HCT116 (cell line): Measurements from ENCODE around the gene SLIT1. TPM values are rescaled to one million over a fixed set of nuclear protein-coding genes. Genes with fewer than 3 reads are reported as not detected.

Experiments used
- ATAC-seq: fragments of 200-7000 bp; cut with Tn5 transposase; 2 replicates; pipeline ENCODE4 v1.9.1; 2020; ENCODE audit warnings: mild to moderate bottlenecking, moderate library complexity
- BruUV-seq: library from RNA; stranded (reverse); fragments of 400-500 nt; replicated peaks from 2 replicates; lab custom pipeline; 2021; lab: Mats Ljungman, UMichigan
- CTCF ChIA-PET: fragments of 300-600 bp; sonication (Branson Sonifier 250); formaldehyde crosslinking; loops from one replicate; lab custom pipeline; 2021; ENCODE audit warnings: antibody characterized with exemption; lab: Charles Lee
- POLR2A ChIA-PET: fragments of 300-600, 350-600 bp; sonication (Branson Sonifier 250); formaldehyde crosslinking; loops from one replicate; lab custom pipeline; 2021; ENCODE audit warnings: antibody characterized with exemption; lab: Charles Lee
- RAD21 ChIA-PET, 2 experiments: fragments of 300-600 bp; sonication (Branson Sonifier 250); formaldehyde crosslinking; loops; one replicate each; lab custom pipeline; 2023; ENCODE audit warnings: low total read pairs in 2 of 2; ENCODE audit not compliant: uncharacterized antibody in 2 of 2, unreplicated experiment in 2 of 2, low non-redundant PET in 1 of 2; lab: Charles Lee
- DNase-seq: peaks from one replicate; pipeline ENCODE4 v3.0.0-alpha.2; 2010; ENCODE audit warnings: low read depth, low spot score
- H2AFZ ChIP-seq: fragments of 200-600 bp; shearing (Covaris generic), sonication (generic); 2 replicates; pipeline ENCODE4 v1.6.1; 2017; ENCODE audit warnings: low read depth, mixed run types, mixed read lengths, antibody characterized with exemption, low read length; ENCODE audit not compliant: poor library complexity, severe bottlenecking
- H3K27ac ChIP-seq: 2 replicates; pipeline ENCODE4 v1.5.1; 2012; ENCODE audit warnings: low read depth, low read length
- H3K27me3 ChIP-seq: fragments of 200-600 bp; sonication (generic); 2 replicates; pipeline ENCODE4 v1.6.1; 2016; ENCODE audit warnings: mixed run types, low read length, mixed read lengths; ENCODE audit not compliant: insufficient read depth
- H3K36me3 ChIP-seq, 2 experiments: fragments of 200-500 bp in 1 of 2; fragments of 200-600 bp in 1 of 2; sonication (Bioruptor generic) in 1 of 2; sonication (generic) in 1 of 2; 2 replicates each; pipeline versions ENCODE4 v1.5.1 to v1.6.1; 2014 to 2016; ENCODE audit warnings: low read length in 2 of 2, inconsistent platforms in 1 of 2, mixed read lengths in 1 of 2, mixed run types in 1 of 2; ENCODE audit not compliant: insufficient read depth in 2 of 2, control insufficient read depth in 1 of 2
- H3K4me1 ChIP-seq, 2 experiments: fragments of 200-600 bp in 1 of 2; sonication (generic) in 1 of 2; 2 replicates each; pipeline versions ENCODE4 v1.5.1 to v1.6.1; 2012 to 2017; ENCODE audit warnings: low read length in 2 of 2, inconsistent platforms in 1 of 2, mild to moderate bottlenecking in 1 of 2, mixed read lengths in 1 of 2, mixed run types in 1 of 2, moderate library complexity in 1 of 2; ENCODE audit not compliant: insufficient read depth in 2 of 2, control insufficient read depth in 1 of 2
- H3K4me2 ChIP-seq: fragments of 200-600 bp; sonication (generic); 2 replicates; pipeline ENCODE4 v1.6.1; 2017; ENCODE audit warnings: mixed run types, low read length, mixed read lengths
- H3K4me3 ChIP-seq, 2 experiments: fragments of 200-600 bp in 1 of 2; sonication (generic) in 1 of 2; replicated peaks in 1 of 2; 2 replicates each; pipeline ENCODE4 v1.5.1; 2011 to 2016; ENCODE audit warnings: low read length in 2 of 2, control low read depth in 1 of 2, low read depth in 1 of 2, mild to moderate bottlenecking in 1 of 2, mixed read lengths in 1 of 2, mixed run types in 1 of 2
- H3K79me2 ChIP-seq: fragments of 200-600 bp; sonication (generic); 2 replicates; pipeline ENCODE4 v1.6.1; 2017; ENCODE audit warnings: mild to moderate bottlenecking, mixed run types, low read length, moderate library complexity, mixed read lengths; ENCODE audit not compliant: insufficient read depth
- H3K9ac ChIP-seq: fragments of 200-600 bp; sonication (generic); 2 replicates; pipeline ENCODE4 v1.6.1; 2016; ENCODE audit warnings: low read length, mixed read lengths
- H3K9me2 ChIP-seq: fragments of 200-600 bp; sonication (generic), shearing (Covaris generic); 2 replicates; pipeline ENCODE4 v1.6.1; 2017; ENCODE audit warnings: mixed run types, mild to moderate bottlenecking, moderate library complexity; ENCODE audit not compliant: insufficient read depth
- H3K9me3 ChIP-seq, 2 experiments: fragments of 200-500 bp in 1 of 2; fragments of 200-600 bp in 1 of 2; sonication (Bioruptor generic) in 1 of 2; sonication (generic) in 1 of 2; 2 replicates each; pipeline ENCODE4 v1.6.1; 2014 to 2017; ENCODE audit warnings: low read length in 2 of 2, mixed read lengths in 2 of 2, inconsistent platforms in 1 of 2, low read depth in 1 of 2, mild to moderate bottlenecking in 1 of 2, mixed run types in 1 of 2, moderate library complexity in 1 of 2; ENCODE audit not compliant: control insufficient read depth in 1 of 2, insufficient read depth in 1 of 2
- H4K20me1 ChIP-seq: fragments of 200-600 bp; sonication (generic), shearing (Covaris generic); 2 replicates; pipeline ENCODE4 v1.6.1; 2017; ENCODE audit warnings: mixed run types, mild to moderate bottlenecking, moderate library complexity; ENCODE audit not compliant: insufficient read depth
- ATF3 ChIP-seq: IDR thresholded peaks from 2 replicates; pipeline ENCODE4 v1.6.1; 2012
- CBX3 ChIP-seq: IDR thresholded peaks from 2 replicates; pipeline ENCODE4 v1.6.1; 2012; ENCODE audit warnings: low read depth
- CEBPB ChIP-seq: IDR thresholded peaks from 2 replicates; pipeline ENCODE4 v1.6.1; 2012; ENCODE audit warnings: low read depth
- EGR1 ChIP-seq: IDR thresholded peaks from 2 replicates; pipeline ENCODE4 v1.6.1; 2012; ENCODE audit warnings: low read depth
- FOSL1 ChIP-seq: IDR thresholded peaks from 2 replicates; pipeline ENCODE4 v1.6.1; 2012; ENCODE audit warnings: low read depth
- JUND ChIP-seq: IDR thresholded peaks from 2 replicates; pipeline ENCODE4 v1.6.1; 2012
- POLR2A ChIP-seq: IDR thresholded peaks from 2 replicates; pipeline ENCODE4 v1.7.0; 2011; ENCODE audit warnings: borderline replicate concordance; ENCODE audit not compliant: insufficient read depth, insufficient read length; ENCODE audit errors: extremely low read depth
- POLR2AphosphoS5 ChIP-seq: IDR thresholded peaks from 2 replicates; pipeline ENCODE4 v1.6.1; 2011; ENCODE audit warnings: mild to moderate bottlenecking, low read depth, low read length, moderate library complexity
- RAD21 ChIP-seq: IDR thresholded peaks from 2 replicates; pipeline ENCODE4 v1.6.1; 2012; ENCODE audit warnings: low read depth, mild to moderate bottlenecking
- TCF7L2 ChIP-seq: IDR thresholded peaks from 2 replicates; pipeline ENCODE4 v1.7.0; 2011; ENCODE audit warnings: borderline replicate concordance, inconsistent platforms; ENCODE audit not compliant: insufficient read depth, insufficient read length; ENCODE audit errors: extremely low read depth
- ZBTB33 ChIP-seq: IDR thresholded peaks from 2 replicates; pipeline ENCODE4 v1.6.1; 2011; ENCODE audit warnings: mild to moderate bottlenecking, low read length, moderate library complexity; ENCODE audit not compliant: insufficient replicate concordance; ENCODE audit errors: extremely low read depth
- intact Hi-C: fragments of 100-400 bp; cut with micrococcal nuclease; formaldehyde crosslinking; loops from 2 replicates; pipeline ENCODE4 v1.10.0; 2022
- total RNA-seq: library from RNA; stranded (reverse); gene quantifications from one replicate; pipeline ENCODE4 v1.2.1, GENCODE V29; 2021; ENCODE audit not compliant: unreplicated experiment

SLIT1 gene
- total RNA-seq, 1 experiment from 2014 or later, result 0.42 TPM

GRCh38 chr10:97066877-97067555, 118.7 kb downstream of the SLIT1 start:
- no peaks in the 10 kb centered on the region for H3K9me3 ChIP-seq
- H2AFZ ChIP-seq, result no peak overlapping the region
- ChIA-PET RAD21 (no interaction called here), CTCF (interaction anchor here (1.1 kb wide), 1 partner anchor 15 kb away, joined by 3 read pairs; no protein-coding TSS in a partner anchor), POLR2A (no interaction called here)
- no TSS peak for BruUV-seq
- no peak overlapping the region for H3K9ac ChIP-seq
- 0 out of 2 replicates have a peak, but pooled peaks cover 3% of the 10 kb centered on the region for H3K27me3 ChIP-seq
- no peaks in the 10 kb centered on the region for H3K79me2 ChIP-seq
- no peak overlapping the region for H3K27ac ChIP-seq
- no peak for ATAC-seq
- H3K4me1 ChIP-seq, result peaks cover 0 to 18% of the 10 kb centered on the region in 2 experiments; a peak in 2 of 4 replicates
- no peak overlapping the region for H3K4me2 ChIP-seq
- no peak overlapping the region for H3K4me3 ChIP-seq
- TF ChIP-seq EGR1 (no peak), FOSL1 (no peak), RAD21 (no peak)
- H4K20me1 ChIP-seq, result no peaks in the 10 kb centered on the region
- no peak for DNase-seq
- no peaks in the 10 kb centered on the region for H3K9me2 ChIP-seq
- intact Hi-C loops, result no loop called here
- H3K36me3 ChIP-seq, result no peaks in the 10 kb centered on the region

GRCh38 chr10:97065686-97066660, 119.8 kb downstream of the SLIT1 start:
- CTCF ChIA-PET, result interaction anchor here (1.1 to 1.4 kb wide), 2 partner anchors 16 to 29 kb away, joined by 3 to 4 read pairs; no protein-coding TSS in a partner anchor
- ATAC-seq, result peak; percentile 39; the same call in 1 of the 2 replicates
- H3K27ac ChIP-seq, result no peak overlapping the region
- POLR2A ChIA-PET, result no interaction called here
- no peak overlapping the region for H2AFZ ChIP-seq
- no peak overlapping the region for H3K4me3 ChIP-seq
- no peak overlapping the region for H3K4me2 ChIP-seq
- H3K27me3 ChIP-seq, result no peaks in the 10 kb centered on the region
- H3K9me3 ChIP-seq, result no peaks in the 10 kb centered on the region
- no peak overlapping the region for H3K9ac ChIP-seq
- DNase-seq, result no peak
- no peaks in the 10 kb centered on the region for H4K20me1 ChIP-seq
- no TSS peak for BruUV-seq
- H3K9me2 ChIP-seq, result no peaks in the 10 kb centered on the region
- RAD21 ChIA-PET, result no interaction called here
- no peaks in the 10 kb centered on the region for H3K36me3 ChIP-seq
- H3K79me2 ChIP-seq, result no peaks in the 10 kb centered on the region
- intact Hi-C loops, result no loop called here
- H3K4me1 ChIP-seq, result peaks cover 0 to 18% of the 10 kb centered on the region in 2 experiments; a peak in 2 of 4 replicates
- TF ChIP-seq ZBTB33 (no peak), JUND (no peak), CEBPB (no peak), POLR2A (no peak), EGR1 (no peak), POLR2AphosphoS5 (no peak), CBX3 (no peak), ATF3 (no peak), FOSL1 (no peak), TCF7L2 (no peak)
